GM21737 (cell line): Measurements from ENCODE around the gene CAPZA1.

Source experiments
- ATAC-seq: cut with Tn5 transposase; IDR thresholded peaks from one replicate; pipeline ENCODE4 v1.9.1; 2021; ENCODE audit warnings: mild to moderate bottlenecking, moderate library complexity; ENCODE audit not compliant: unreplicated experiment

Gene CAPZA1

GRCh38 chr1:112700290-112701226 is 80.9 kb downstream of the CAPZA1 start:
- peak; percentile 41 for ATAC-seq

DNA sequence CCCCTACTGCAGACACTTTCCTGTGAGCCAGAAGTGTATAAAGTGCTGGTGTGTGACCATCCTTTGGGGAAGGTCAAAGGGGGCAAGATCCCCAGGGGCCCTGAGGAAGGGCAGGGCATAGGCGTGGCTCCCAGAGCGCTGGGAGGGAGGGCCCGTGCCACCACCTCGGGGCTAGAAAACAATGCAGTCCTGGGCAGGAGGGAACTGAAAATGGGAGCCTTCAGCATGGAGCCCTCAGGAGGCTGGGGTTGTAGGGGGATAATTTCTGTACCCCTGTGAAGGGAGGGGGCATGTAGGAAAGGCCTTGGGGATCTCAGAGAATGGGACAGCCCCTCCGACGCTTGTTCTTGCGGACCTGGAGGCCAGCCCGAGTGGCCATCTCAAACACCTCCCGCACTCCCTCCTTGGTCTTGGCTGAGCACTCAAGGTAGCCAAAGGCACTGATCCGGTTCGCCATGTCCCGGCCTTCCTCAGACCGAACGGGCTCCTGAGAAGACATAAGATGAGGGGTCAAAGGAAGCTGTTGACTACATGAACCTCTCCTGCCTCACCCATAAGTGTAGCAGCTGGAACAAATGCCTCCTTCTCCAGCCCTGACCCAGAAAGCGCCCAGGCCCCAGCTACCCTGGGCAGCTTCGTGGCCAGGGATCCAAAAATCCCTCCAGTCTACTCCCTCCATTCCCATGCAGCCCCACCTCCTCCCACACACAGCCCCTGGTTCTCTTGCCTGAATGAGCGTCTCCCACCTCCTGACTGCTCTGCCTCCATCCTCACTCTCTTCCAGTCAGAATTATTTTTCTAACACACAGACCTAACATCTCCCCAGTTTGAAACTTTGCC is 81.8 kb downstream of the CAPZA1 start:
- no peak for ATAC-seq

- ATAC-seq: no peak
These were observed 82.4 kb downstream of the CAPZA1 start for GRCh38 chr1:112702067-112702395.

GRCh38 chr1:112702420-112703261 is 83.0 kb downstream of the CAPZA1 start:
- ATAC-seq: no peak

DNA sequence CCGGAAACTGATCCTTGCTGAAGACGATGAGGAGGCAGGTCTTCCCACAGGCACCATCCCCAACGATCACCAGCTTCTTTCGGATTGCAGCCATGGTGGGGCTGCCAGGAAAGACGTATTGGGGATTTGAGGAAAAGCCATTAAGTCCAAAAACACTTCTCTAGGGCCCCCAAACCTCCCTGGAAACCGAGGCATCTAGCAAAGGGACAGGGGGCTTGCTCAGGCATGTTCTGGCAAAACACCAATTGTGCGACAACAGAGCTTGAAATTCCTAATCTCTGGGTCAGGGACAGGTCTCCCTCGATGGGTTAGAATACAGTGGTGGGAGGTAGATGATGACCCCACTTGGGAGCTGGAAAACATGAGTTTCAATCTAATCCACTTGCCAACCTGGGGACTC is 84.1 kb downstream of the CAPZA1 start:
- no peak for ATAC-seq

DNA sequence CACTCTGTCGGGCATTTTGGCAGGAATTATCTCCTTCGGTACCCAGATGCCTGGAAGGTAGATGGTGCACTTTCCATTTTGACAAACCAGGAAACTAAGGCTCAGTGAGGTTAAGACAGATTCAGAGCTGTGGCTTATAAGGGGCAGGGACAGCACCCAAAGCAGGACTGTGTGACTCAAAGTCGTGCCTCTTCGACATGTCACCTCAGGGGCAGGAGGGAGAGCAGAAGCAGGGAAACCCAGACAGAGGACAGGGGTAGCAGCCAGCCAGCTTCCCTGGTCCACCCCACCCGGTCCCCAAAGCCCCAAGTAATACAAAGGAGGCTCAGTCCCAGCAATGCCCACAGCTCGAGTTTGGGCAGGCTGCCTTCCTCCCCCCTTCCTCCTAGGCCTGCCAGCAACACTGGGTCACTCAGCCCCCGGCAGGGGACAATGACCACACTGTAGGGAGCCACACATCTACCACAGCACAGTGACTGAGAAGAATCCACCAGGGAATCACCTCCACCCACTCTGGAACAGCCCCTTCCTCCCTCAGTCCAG is 84.8 kb downstream of the CAPZA1 start:
- ATAC-seq: no peak

GRCh38 chr1:112704934-112705627 is 85.4 kb downstream of the CAPZA1 start:
- ATAC-seq: peak; percentile 54

DNA sequence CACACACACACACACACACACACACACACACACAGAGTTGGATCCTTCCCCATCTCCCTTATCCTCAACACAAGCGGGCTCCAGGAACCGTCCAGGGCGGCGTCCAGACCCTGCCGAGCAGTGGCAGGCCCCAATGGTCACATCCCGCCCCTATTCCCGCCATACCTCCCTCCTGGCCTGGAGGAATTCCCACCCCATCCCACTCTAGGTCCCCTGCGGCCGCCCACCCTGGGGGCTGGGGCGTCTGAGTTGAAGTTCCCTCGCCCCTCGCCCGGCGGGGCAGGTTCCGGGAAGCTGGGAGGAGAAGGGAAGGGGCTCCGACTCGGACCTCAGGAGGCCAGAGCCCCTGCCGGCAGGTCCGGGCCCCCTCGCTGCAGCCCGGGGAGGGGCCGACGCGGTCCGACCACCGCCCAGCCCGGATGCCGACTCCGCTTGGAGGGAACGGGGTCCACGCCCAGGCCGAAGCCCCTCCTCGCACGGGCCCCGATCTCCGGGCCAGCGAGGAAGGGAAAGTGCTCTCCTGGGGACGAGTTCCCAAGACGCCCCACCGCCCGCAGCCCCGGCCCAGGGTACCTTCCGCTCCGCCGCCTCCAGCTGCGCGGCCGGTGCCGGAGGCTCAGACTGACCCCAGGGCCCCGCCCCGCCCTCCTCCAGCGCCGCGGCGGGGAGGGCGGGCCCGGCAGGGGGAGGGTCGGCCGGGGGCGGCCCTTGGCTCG is 87.0 kb downstream of the CAPZA1 start, which contains the start of gene RHOC:
Gene RHOC, minus strand, starts transcription at position 623 of the 716 bp plus-strand sequence. CDS start 3,328 bp downstream, outside the sequence.
- ATAC-seq: peak; percentile 50

DNA sequence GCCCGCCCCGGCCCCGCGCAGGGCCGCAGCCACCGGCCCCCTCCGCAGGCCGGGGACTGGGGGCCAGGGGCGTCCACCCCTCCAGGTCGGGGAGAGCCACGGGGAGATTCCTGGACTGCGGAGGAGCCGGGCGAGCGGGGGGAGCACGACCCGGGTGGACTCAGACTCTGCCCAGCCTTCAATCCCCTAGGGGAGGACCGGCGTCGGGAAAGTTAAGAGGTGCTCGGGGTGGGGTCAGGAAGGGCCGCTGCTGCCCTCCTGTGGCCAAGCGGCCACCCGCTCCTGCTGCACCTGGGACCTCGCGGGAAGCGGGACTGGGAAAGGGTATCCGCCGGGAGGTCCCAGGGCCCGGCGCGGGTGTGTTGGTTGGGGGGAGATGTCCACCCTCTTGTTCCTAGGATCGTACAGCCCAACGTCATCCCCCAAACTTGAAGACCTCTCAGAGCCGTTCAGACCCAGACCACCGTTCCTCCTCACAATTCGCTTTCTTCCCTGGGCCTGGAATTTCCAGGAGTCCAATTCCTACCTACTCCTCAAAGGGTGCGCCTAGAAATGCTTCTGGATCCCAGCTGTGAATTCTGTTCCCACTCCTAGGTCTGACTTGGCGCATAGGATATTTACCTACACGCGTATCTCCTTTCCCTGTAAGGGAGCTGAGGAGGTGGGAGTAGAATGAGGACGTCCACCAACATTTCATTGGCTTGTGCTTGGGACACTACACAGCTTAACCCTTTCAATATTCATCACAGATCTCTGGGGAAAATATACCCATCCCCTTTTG is 87.8 kb downstream of the CAPZA1 start:
- peak; percentile 48 for ATAC-seq

GRCh38 chr1:112708002-112708448 is 88.4 kb downstream of the CAPZA1 start:
- no peak for ATAC-seq

DNA sequence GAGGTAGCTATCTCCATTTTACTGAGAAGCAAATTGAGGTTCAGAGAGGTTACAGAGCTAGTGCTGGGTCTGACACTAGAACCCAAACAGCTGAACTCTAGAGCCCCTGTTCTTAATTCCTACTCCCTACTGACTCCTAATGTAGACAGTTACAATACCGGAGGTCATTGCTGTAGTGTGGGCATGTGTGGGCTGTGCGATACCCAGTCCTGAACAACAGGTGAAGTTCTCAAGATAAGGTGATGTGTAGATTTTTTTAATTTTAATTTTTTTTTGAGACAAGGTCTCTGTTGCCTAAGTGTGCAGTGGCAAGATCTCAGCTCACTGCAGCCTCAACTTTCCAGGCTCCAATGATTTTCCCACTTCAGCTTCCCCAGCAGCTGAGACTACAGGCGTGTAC is 88.9 kb downstream of the CAPZA1 start:
- ATAC-seq: no peak

DNA sequence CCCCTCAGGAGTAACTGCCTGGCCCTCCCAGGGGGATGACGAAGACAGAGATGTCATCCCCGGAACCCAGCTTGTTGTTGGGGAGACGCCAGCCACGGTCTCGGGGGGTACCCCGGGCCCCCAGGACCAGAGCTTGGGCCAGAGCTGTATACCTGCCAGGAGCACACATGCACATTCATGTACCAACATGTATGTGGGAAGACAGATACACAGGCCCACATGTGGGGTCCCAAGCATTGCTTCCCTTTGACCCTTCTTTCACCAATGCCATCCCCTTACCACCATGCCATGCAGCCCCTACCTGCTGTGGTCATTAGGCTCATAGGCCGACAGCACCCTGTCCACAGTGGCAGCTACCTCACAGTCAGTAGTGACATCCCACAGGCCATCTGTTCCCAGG is 90.5 kb downstream of the CAPZA1 start:
- ATAC-seq: no peak

DNA sequence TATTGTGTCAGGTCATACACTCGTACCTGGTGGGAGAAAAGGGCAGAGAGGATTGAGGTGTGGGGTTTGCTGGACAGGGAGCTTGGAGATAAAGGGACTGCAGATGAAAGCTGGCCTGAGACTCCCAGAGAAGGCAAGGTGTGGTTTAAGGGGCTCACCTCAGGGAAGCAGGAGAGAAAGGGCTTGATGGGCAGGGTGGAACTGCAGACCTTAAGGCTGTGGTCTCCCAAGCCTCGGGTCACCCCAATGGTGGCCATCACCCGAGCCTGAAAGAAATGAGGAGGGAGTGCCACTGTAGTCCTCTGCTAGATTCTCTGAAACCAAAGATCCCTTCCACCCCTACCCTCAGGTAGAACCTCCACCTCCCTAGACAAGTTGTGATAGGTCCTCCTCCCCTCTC is 91.0 kb downstream of the CAPZA1 start:
- ATAC-seq: no peak

DNA sequence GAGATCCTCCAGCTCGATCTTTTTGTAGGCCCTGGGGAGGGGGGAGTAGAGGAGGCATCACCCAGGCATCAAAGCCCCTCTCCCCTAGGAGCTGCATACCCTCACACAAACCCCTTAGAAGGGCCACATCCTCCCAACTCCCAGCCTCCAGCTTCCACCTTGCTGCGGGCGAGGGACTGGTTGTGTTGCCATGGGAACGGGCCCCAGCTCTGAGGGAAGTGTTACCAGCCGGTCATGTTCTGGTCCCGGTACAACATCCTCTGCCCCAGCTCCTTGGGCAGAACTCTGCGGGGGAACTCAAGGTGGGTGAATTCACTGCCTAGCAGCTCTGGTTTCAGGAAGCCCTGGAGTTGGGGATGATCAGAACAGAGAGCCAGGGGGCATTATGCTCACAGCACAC is 91.4 kb downstream of the CAPZA1 start:
- no peak for ATAC-seq

- ATAC-seq: no peak
These were observed 92.0 kb downstream of the CAPZA1 start for GRCh38 chr1:112711670-112712069.

GRCh38 chr1:112712191-112712590 is 92.6 kb downstream of the CAPZA1 start:
- ATAC-seq: no peak

DNA sequence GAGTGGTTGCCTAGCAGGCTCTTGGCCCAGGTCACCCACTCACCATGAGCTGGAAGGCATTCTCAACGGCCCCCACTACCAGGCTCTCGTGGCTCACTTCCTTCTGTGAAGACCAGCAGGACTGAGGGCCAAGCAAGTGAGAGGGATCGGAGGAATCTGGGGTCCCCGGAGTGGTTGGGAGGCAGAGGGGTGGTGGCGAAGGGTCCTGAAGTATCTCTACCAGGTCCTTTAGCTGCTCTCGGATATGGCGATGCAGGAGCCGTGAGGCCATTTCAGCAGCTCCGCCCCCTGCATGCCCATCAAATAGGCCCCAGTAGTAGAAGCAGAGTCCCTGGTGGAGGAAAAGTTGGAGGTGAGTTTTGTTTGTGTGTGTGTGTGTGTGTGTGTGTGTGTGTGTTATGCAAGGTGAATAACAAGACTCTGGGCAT is 93.1 kb downstream of the CAPZA1 start:
- no peak for ATAC-seq

- ATAC-seq: no peak
These were observed 94.1 kb downstream of the CAPZA1 start for GRCh38 chr1:112713466-112714312.
